ENCODE data around the gene SUMO3. TPM values are rescaled to one million over a fixed set of nuclear protein-coding genes. Genes with fewer than 3 reads are reported as not detected.

Gene SUMO3
- total and polyA plus RNA-seq, 2 experiments from 2014 or later, result 90.8 to 103 TPM

DNA sequence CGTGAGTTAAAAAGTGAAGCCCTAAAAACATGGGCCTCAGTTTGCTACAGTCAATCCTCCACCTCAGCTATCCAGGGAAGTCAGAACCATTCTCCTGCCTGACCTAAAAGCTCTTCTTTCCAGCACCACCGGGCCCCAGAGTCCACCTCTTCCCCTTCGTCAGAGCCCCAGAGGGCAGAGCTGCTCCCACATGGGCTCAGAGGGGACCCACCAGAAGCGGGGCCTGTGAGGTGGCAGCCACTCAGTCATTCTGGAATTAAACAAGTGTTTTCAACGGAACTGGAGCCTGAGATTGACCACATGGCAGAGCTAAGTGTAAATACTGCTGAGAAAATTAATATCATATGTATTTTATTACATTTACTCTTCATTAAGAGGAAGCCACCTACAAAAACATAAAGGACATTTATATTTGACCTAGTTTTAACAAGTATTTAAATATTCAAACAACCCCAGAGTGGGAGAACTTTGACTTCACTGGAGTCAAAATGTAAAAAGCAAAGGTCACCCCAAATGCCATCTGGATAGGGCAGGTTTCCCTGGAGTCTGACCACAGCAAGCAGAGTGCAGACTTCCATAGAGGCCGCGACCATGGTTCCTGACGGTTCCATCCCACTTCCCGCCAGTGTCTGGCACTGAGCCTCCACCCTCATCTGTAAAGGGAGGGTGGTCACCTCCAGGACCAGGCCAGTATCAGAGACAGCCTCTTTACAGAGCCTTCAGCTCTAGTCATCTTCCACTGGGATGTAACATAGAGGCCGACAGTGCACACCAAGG lies 1.8 kb downstream of the SUMO3 start (continued):
- TF ChIP-seq, protein P1, sequence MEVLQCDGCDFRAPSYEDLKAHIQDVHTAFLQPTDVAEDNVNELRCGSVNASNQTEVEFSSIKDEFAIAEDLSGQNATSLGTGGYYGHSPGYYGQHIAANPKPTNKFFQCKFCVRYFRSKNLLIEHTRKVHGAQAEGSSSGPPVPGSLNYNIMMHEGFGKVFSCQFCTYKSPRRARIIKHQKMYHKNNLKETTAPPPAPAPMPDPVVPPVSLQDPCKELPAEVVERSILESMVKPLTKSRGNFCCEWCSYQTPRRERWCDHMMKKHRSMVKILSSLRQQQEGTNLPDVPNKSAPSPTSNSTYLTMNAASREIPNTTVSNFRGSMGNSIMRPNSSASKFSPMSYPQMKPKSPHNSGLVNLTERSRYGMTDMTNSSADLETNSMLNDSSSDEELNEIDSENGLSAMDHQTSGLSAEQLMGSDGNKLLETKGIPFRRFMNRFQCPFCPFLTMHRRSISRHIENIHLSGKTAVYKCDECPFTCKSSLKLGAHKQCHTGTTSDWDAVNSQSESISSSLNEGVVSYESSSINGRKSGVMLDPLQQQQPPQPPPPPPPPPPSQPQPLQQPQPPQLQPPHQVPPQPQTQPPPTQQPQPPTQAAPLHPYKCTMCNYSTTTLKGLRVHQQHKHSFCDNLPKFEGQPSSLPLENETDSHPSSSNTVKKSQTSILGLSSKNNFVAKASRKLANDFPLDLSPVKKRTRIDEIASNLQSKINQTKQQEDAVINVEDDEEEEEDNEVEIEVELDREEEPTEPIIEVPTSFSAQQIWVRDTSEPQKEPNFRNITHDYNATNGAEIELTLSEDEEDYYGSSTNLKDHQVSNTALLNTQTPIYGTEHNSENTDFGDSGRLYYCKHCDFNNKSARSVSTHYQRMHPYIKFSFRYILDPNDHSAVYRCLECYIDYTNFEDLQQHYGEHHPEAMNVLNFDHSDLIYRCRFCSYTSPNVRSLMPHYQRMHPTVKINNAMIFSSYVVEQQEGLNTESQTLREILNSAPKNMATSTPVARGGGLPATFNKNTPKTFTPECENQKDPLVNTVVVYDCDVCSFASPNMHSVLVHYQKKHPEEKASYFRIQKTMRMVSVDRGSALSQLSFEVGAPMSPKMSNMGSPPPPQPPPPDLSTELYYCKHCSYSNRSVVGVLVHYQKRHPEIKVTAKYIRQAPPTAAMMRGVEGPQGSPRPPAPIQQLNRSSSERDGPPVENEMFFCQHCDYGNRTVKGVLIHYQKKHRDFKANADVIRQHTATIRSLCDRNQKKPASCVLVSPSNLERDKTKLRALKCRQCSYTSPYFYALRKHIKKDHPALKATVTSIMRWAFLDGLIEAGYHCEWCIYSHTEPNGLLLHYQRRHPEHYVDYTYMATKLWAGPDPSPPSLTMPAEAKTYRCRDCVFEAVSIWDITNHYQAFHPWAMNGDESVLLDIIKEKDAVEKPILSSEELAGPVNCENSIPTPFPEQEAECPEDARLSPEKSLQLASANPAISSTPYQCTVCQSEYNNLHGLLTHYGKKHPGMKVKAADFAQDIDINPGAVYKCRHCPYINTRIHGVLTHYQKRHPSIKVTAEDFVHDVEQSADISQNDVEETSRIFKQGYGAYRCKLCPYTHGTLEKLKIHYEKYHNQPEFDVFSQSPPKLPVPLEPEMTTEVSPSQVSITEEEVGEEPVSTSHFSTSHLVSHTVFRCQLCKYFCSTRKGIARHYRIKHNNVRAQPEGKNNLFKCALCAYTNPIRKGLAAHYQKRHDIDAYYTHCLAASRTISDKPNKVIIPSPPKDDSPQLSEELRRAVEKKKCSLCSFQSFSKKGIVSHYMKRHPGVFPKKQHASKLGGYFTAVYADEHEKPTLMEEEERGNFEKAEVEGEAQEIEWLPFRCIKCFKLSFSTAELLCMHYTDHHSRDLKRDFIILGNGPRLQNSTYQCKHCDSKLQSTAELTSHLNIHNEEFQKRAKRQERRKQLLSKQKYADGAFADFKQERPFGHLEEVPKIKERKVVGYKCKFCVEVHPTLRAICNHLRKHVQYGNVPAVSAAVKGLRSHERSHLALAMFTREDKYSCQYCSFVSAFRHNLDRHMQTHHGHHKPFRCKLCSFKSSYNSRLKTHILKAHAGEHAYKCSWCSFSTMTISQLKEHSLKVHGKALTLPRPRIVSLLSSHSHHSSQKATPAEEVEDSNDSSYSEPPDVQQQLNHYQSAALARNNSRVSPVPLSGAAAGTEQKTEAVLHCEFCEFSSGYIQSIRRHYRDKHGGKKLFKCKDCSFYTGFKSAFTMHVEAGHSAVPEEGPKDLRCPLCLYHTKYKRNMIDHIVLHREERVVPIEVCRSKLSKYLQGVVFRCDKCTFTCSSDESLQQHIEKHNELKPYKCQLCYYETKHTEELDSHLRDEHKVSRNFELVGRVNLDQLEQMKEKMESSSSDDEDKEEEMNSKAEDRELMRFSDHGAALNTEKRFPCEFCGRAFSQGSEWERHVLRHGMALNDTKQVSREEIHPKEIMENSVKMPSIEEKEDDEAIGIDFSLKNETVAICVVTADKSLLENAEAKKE (CRISPR knock-in tag; IDR thresholded peaks at IDR 0.05), result no peak
- no peak for TF ChIP-seq POLR2AphosphoS5 (IDR thresholded peaks at IDR 0.05; ENCODE audit: low read depth)
- TF ChIP-seq, protein P2, sequence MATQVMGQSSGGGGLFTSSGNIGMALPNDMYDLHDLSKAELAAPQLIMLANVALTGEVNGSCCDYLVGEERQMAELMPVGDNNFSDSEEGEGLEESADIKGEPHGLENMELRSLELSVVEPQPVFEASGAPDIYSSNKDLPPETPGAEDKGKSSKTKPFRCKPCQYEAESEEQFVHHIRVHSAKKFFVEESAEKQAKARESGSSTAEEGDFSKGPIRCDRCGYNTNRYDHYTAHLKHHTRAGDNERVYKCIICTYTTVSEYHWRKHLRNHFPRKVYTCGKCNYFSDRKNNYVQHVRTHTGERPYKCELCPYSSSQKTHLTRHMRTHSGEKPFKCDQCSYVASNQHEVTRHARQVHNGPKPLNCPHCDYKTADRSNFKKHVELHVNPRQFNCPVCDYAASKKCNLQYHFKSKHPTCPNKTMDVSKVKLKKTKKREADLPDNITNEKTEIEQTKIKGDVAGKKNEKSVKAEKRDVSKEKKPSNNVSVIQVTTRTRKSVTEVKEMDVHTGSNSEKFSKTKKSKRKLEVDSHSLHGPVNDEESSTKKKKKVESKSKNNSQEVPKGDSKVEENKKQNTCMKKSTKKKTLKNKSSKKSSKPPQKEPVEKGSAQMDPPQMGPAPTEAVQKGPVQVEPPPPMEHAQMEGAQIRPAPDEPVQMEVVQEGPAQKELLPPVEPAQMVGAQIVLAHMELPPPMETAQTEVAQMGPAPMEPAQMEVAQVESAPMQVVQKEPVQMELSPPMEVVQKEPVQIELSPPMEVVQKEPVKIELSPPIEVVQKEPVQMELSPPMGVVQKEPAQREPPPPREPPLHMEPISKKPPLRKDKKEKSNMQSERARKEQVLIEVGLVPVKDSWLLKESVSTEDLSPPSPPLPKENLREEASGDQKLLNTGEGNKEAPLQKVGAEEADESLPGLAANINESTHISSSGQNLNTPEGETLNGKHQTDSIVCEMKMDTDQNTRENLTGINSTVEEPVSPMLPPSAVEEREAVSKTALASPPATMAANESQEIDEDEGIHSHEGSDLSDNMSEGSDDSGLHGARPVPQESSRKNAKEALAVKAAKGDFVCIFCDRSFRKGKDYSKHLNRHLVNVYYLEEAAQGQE (IDR thresholded peaks at IDR 0.05; ENCODE audit: unreplicated experiment), result no peak
- no peak for TF ChIP-seq STAT1 (IDR thresholded peaks at IDR 0.05; ENCODE audit: unreplicated experiment)
- no peak for TF ChIP-seq ZNF331 (CRISPR knock-in tag; IDR thresholded peaks at IDR 0.05; ENCODE audit: low read depth)
- TF ChIP-seq ZNF114 (CRISPR knock-in tag; IDR thresholded peaks at IDR 0.05), result no peak
